OCI-LY1 (cell line): ENCODE results near the gene SRSF5.

Experiments
- CTCF ChIP-seq: fragments of 200-600 bp; sonication (generic), shearing (Covaris generic); IDR thresholded peaks from 2 replicates; pipeline ENCODE4 v1.5.1; 2017; ENCODE audit warnings: mild to moderate bottlenecking, antibody characterized with exemption, low read length, moderate library complexity, mixed read lengths
- EZH2 ChIP-seq: fragments of 200-600 bp; sonication (generic), shearing (Covaris generic); IDR thresholded peaks from 2 replicates; pipeline ENCODE4 v1.8.0; 2017; ENCODE audit warnings: borderline replicate concordance, mixed run types, mild to moderate bottlenecking, antibody characterized with exemption, low read length, moderate library complexity, mixed read lengths

GRCh38 chr14:69792887-69793421, 26.0 kb downstream of the SRSF5 start:
- TF ChIP-seq CTCF (no peak), EZH2 (no peak)
